Loucy (cell line): ENCODE data around the gene ADARB1.

Experiments
- EZH2phosphoT487 ChIP-seq: fragments of 200-600 bp; IDR thresholded peaks from 2 replicates; pipeline ENCODE4 v1.6.1; 2018; ENCODE audit warnings: antibody characterized with exemption, mild to moderate bottlenecking, moderate library complexity, borderline replicate concordance
- TF ChIP-seq, protein P1 (sequence below): fragments of 200-600 bp; sonication (generic); conservative IDR thresholded peaks from 2 replicates; pipeline ENCODE4 v1.5.1; 2014; ENCODE audit warnings: mild to moderate bottlenecking, antibody characterized with exemption, low read length

GRCh38 chr21:45110873-45111624, 36.7 kb downstream of the ADARB1 start:
- TF ChIP-seq, protein P1, sequence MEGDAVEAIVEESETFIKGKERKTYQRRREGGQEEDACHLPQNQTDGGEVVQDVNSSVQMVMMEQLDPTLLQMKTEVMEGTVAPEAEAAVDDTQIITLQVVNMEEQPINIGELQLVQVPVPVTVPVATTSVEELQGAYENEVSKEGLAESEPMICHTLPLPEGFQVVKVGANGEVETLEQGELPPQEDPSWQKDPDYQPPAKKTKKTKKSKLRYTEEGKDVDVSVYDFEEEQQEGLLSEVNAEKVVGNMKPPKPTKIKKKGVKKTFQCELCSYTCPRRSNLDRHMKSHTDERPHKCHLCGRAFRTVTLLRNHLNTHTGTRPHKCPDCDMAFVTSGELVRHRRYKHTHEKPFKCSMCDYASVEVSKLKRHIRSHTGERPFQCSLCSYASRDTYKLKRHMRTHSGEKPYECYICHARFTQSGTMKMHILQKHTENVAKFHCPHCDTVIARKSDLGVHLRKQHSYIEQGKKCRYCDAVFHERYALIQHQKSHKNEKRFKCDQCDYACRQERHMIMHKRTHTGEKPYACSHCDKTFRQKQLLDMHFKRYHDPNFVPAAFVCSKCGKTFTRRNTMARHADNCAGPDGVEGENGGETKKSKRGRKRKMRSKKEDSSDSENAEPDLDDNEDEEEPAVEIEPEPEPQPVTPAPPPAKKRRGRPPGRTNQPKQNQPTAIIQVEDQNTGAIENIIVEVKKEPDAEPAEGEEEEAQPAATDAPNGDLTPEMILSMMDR: no peak
- TF ChIP-seq EZH2phosphoT487: no peak
